H1 (cell line): ENCODE data around the gene SLC15A2. TPM values are rescaled to one million over a fixed set of nuclear protein-coding genes. Genes with fewer than 3 reads are reported as not detected.

ENCODE experiments used
- CTCF ChIA-PET: fragments of 300-600 bp; sonication (Branson Sonifier 250); formaldehyde crosslinking; loops from one replicate; lab custom pipeline; 2021; ENCODE audit not compliant: partially characterized antibody; lab: Charles Lee
- POLR2A ChIA-PET: fragments of 300-600 bp; sonication (Branson Sonifier 250); formaldehyde crosslinking; loops from one replicate; lab custom pipeline; 2021; ENCODE audit warnings: inconsistent platforms; ENCODE audit not compliant: partially characterized antibody; lab: Charles Lee
- DNase-seq, 2 experiments: peaks; one replicate each; pipeline versions ENCODE4 v3.0.0 to v3.0.0-alpha.2; 2010 to 2022; ENCODE audit warnings: low spot score in 2 of 2, low read depth in 1 of 2, mixed read lengths in 1 of 2
- FAIRE-seq: peaks from 2 replicates; lab custom pipeline; 2011; peaks lifted over from hg19 to GRCh38; lab: Jason Lieb, UNC
- H2AFZ ChIP-seq: 2 replicates; pipeline ENCODE4 v1.8.1; 2012; ENCODE audit warnings: low read length, inconsistent platforms
- H2AK5ac ChIP-seq: 2 replicates; pipeline ENCODE4 v1.6.1; 2013; ENCODE audit warnings: low read depth, low read length
- H2BK120ac ChIP-seq: replicated peaks from 2 replicates; pipeline ENCODE3; 2013; ENCODE audit warnings: low read depth, low read length, inconsistent platforms
- H2BK12ac ChIP-seq: 2 replicates; pipeline ENCODE4 v1.6.1; 2013; ENCODE audit warnings: low read depth, low read length
- H2BK15ac ChIP-seq: 2 replicates; pipeline ENCODE4 v1.6.1; 2013; ENCODE audit warnings: low read length
- H2BK20ac ChIP-seq: 2 replicates; pipeline ENCODE4 v1.6.1; 2013; ENCODE audit warnings: low read length
- H2BK5ac ChIP-seq: 2 replicates; pipeline ENCODE4 v1.6.1; 2013; ENCODE audit warnings: low read depth, low read length
- H3K14ac ChIP-seq: 2 replicates; pipeline ENCODE4 v1.6.1; 2013; ENCODE audit warnings: inconsistent platforms; ENCODE audit not compliant: insufficient read length
- H3K18ac ChIP-seq: 2 replicates; pipeline ENCODE4 v1.6.1; 2013; ENCODE audit warnings: low read length; ENCODE audit errors: extremely low read depth
- H3K23ac ChIP-seq: 2 replicates; pipeline ENCODE4 v1.6.1; 2013; ENCODE audit warnings: inconsistent platforms; ENCODE audit not compliant: insufficient read length
- H3K23me2 ChIP-seq: 2 replicates; pipeline ENCODE4 v1.6.1; 2013; ENCODE audit warnings: low read depth, low read length
- H3K27ac ChIP-seq: 2 replicates; pipeline ENCODE4 v1.6.1; 2011; ENCODE audit warnings: low read depth, low read length, inconsistent platforms
- H3K27me3 ChIP-seq, 4 experiments: replicated peaks in 1 of 4; 1 replicate in 1 of 4; 2 replicates in 3 of 4; pipeline versions ENCODE4 v1.6.1 to v1.8.1; 2011 to 2013; ENCODE audit warnings: low read length in 3 of 4, mild to moderate bottlenecking in 3 of 4, inconsistent platforms in 2 of 4, mixed read lengths in 2 of 4, moderate library complexity in 1 of 4; ENCODE audit not compliant: control insufficient read depth in 3 of 4, insufficient read depth in 3 of 4; ENCODE audit errors: extremely low read depth in 1 of 4
- H3K36me3 ChIP-seq, 4 experiments: 2 replicates each; pipeline versions ENCODE4 v1.6.1 to v1.8.1; 2011 to 2013; ENCODE audit warnings: mild to moderate bottlenecking in 4 of 4, low read length in 3 of 4, moderate library complexity in 2 of 4, control low read depth in 1 of 4, inconsistent platforms in 1 of 4; ENCODE audit not compliant: insufficient read depth in 4 of 4, control insufficient read depth in 2 of 4
- H3K4ac ChIP-seq: replicated peaks from 2 replicates; pipeline ENCODE3; 2013; ENCODE audit warnings: low read length, low read depth, mixed read lengths, inconsistent platforms; ENCODE audit not compliant: insufficient read length
- H3K4me1 ChIP-seq, 4 experiments: replicated peaks in 1 of 4; 1 replicate in 1 of 4; 2 replicates in 3 of 4; pipeline versions ENCODE4 v1.6.1 to v1.8.1; 2011 to 2013; ENCODE audit warnings: low read length in 3 of 4, inconsistent platforms in 2 of 4, mixed read lengths in 1 of 4; ENCODE audit not compliant: insufficient read depth in 4 of 4, control insufficient read depth in 3 of 4
- H3K4me2 ChIP-seq, 2 experiments: 2 replicates each; pipeline versions ENCODE4 v1.6.1 to v1.8.1; 2011 to 2013; ENCODE audit warnings: low read depth in 2 of 2, low read length in 2 of 2, control low read depth in 1 of 2, inconsistent platforms in 1 of 2, mild to moderate bottlenecking in 1 of 2; ENCODE audit not compliant: insufficient read depth in 1 of 2
- H3K4me3 ChIP-seq, 4 experiments: fragments of 200-600, 300-600 bp in 1 of 4; sonication (generic), shearing (Covaris generic), sonication (Bioruptor Twin) in 1 of 4; 2 replicates each; pipeline versions ENCODE4 v1.5.1 to v1.8.1; 2011 to 2016; ENCODE audit warnings: low read length in 4 of 4, low read depth in 3 of 4, control low read depth in 2 of 4, inconsistent platforms in 2 of 4, mild to moderate bottlenecking in 2 of 4, mixed read lengths in 1 of 4, moderate library complexity in 1 of 4; ENCODE audit not compliant: insufficient read depth in 2 of 4; ENCODE audit errors: extremely low read depth in 1 of 4
- H3K56ac ChIP-seq: replicated peaks from 2 replicates; pipeline ENCODE3; 2013; ENCODE audit warnings: low read depth, mild to moderate bottlenecking, mixed read lengths, low read length, inconsistent platforms; ENCODE audit not compliant: insufficient read length
- H3K79me1 ChIP-seq: 2 replicates; pipeline ENCODE4 v1.6.1; 2013; ENCODE audit warnings: low read depth, low read length, control low read depth
- H3K79me2 ChIP-seq, 2 experiments: 2 replicates each; pipeline versions ENCODE4 v1.6.1 to v1.8.1; 2012 to 2013; ENCODE audit warnings: low read length in 2 of 2, mild to moderate bottlenecking in 2 of 2, inconsistent platforms in 1 of 2; ENCODE audit not compliant: insufficient read depth in 2 of 2, control insufficient read depth in 1 of 2
- H3K9ac ChIP-seq, 4 experiments: replicated peaks in 1 of 4; 1 replicate in 1 of 4; 2 replicates in 3 of 4; pipeline versions ENCODE4 v1.6.1 to v1.8.1; 2011 to 2013; ENCODE audit warnings: low read depth in 3 of 4, low read length in 3 of 4, control low read depth in 2 of 4, mild to moderate bottlenecking in 2 of 4, moderate library complexity in 2 of 4, inconsistent platforms in 1 of 4; ENCODE audit errors: extremely low read depth in 1 of 4
- H3K9me3 ChIP-seq, 2 experiments: 2 replicates each; pipeline versions ENCODE4 v1.6.1 to v1.8.1; 2012 to 2013; ENCODE audit warnings: mild to moderate bottlenecking in 2 of 2, moderate library complexity in 2 of 2, control low read depth in 1 of 2, inconsistent platforms in 1 of 2, low read depth in 1 of 2, low read length in 1 of 2, mixed read lengths in 1 of 2; ENCODE audit not compliant: insufficient read depth in 2 of 2
- H4K20me1 ChIP-seq, 2 experiments: replicated peaks in 1 of 2; 2 replicates each; pipeline versions ENCODE3 to v1.8.1; 2011 to 2013; ENCODE audit warnings: inconsistent platforms in 2 of 2, low read length in 2 of 2, mild to moderate bottlenecking in 1 of 2; ENCODE audit not compliant: insufficient read depth in 2 of 2, control insufficient read depth in 1 of 2
- H4K5ac ChIP-seq: 2 replicates; pipeline ENCODE4 v1.6.1; 2013; ENCODE audit warnings: low read length, low read depth, mixed read lengths, inconsistent platforms; ENCODE audit not compliant: insufficient read length
- H4K8ac ChIP-seq: 2 replicates; pipeline ENCODE4 v1.8.0; 2013; ENCODE audit warnings: mild to moderate bottlenecking, moderate library complexity, low read length, inconsistent platforms; ENCODE audit not compliant: insufficient read depth; ENCODE audit errors: extremely low read depth
- H4K91ac ChIP-seq: replicated peaks from 2 replicates; pipeline ENCODE3; 2013; ENCODE audit warnings: low read length, mixed read lengths, inconsistent platforms; ENCODE audit not compliant: insufficient read length
- ASH2L ChIP-seq: fragments of 200-600, 300-600 bp; sonication (generic); IDR thresholded peaks from one replicate; pipeline ENCODE4 v1.7.1; 2017; ENCODE audit warnings: low read length
- BCL11A ChIP-seq, 2 experiments: IDR thresholded peaks; one replicate each; pipeline ENCODE4 v1.6.1; 2011; ENCODE audit warnings: low read depth in 2 of 2, low read length in 2 of 2, mild to moderate bottlenecking in 2 of 2
- CTCF ChIP-seq, 3 experiments: IDR thresholded peaks; 1 replicate in 2 of 3; 2 replicates in 1 of 3; pipeline versions ENCODE4 v1.5.1 to v1.6.1; 2011; ENCODE audit warnings: low read length in 3 of 3, mild to moderate bottlenecking in 3 of 3, inconsistent platforms in 2 of 3, low read depth in 1 of 3, moderate library complexity in 1 of 3; ENCODE audit not compliant: insufficient read depth in 1 of 3; ENCODE audit errors: control extremely low read depth in 1 of 3
- EGR1 ChIP-seq: IDR thresholded peaks from 2 replicates; pipeline ENCODE4 v1.6.1; 2011; ENCODE audit warnings: low read depth, low read length, borderline replicate concordance
- GTF2F1 ChIP-seq: IDR thresholded peaks from 2 replicates; pipeline ENCODE4 v1.6.1; 2012; ENCODE audit warnings: low read depth, low read length, improper control_type of control experiment, borderline replicate concordance
- JUND ChIP-seq: IDR thresholded peaks from 2 replicates; pipeline ENCODE4 v1.6.1; 2011; ENCODE audit warnings: mild to moderate bottlenecking, improper control_type of control experiment, low read length
- KDM1A ChIP-seq: fragments of 200-600, 300-600 bp; sonication (generic); IDR thresholded peaks from 2 replicates; pipeline ENCODE4 v1.7.1; 2016; ENCODE audit warnings: mild to moderate bottlenecking, low read length, borderline replicate concordance
- NRF1 ChIP-seq: IDR thresholded peaks from 2 replicates; pipeline ENCODE4 v1.6.1; 2011; ENCODE audit warnings: mild to moderate bottlenecking, low read depth, low read length, improper control_type of control experiment
- SIN3A ChIP-seq, 2 experiments: IDR thresholded peaks in 1 of 2; conservative IDR thresholded peaks in 1 of 2; 2 replicates each; pipeline ENCODE4 v1.6.1; 2011 to 2012; ENCODE audit warnings: low read length in 2 of 2, improper control_type of control experiment in 1 of 2, low read depth in 1 of 2, mild to moderate bottlenecking in 1 of 2
- SIRT6 ChIP-seq: IDR thresholded peaks from one replicate; pipeline ENCODE4 v1.7.1; 2012; ENCODE audit warnings: low read length, inconsistent platforms
- TCF12 ChIP-seq: IDR thresholded peaks from 2 replicates; pipeline ENCODE4 v1.6.1; 2011; ENCODE audit warnings: low read depth, mild to moderate bottlenecking, low read length
- TEAD4 ChIP-seq: IDR thresholded peaks from 2 replicates; pipeline ENCODE4 v1.6.1; 2012; ENCODE audit warnings: low read depth, low read length, inconsistent platforms, mixed read lengths
- ZNF274 ChIP-seq: IDR thresholded peaks from 2 replicates; pipeline ENCODE4 v1.7.0; 2012; ENCODE audit warnings: low read length, borderline replicate concordance; ENCODE audit errors: extremely low read depth
- WGBS, 2 experiments: shearing (Covaris generic) in 1 of 2; methylation state at CpG; one replicate each; pipeline versions ENCODE4 v1.1.6 to v1.1.7; 2013 to 2015; ENCODE audit warnings: low lambda C conversion rate in 2 of 2, mixed read lengths in 2 of 2, inconsistent platforms in 1 of 2, low coverage in 1 of 2, missing lambda C conversion rate in 1 of 2; ENCODE audit not compliant: insufficient replicate concordance in 2 of 2, insufficient coverage in 1 of 2, insufficient read length in 1 of 2; ENCODE audit errors: extremely low coverage in 1 of 2, missing lambda C conversion rate in 1 of 2; 5-methylcytosine and 5-hydroxymethylcytosine counted together
- polyA plus RNA-seq, 7 experiments: library from polyadenylated mRNA; depleted of rRNA in 3 of 7; stranded (reverse) in 5 of 7; unstranded in 2 of 7; fragments of >200 nt in 5 of 7; fragments of 200-250 nt in 2 of 7; gene quantifications; 1 replicate in 5 of 7; 2 replicates in 1 of 7; 4 replicates in 1 of 7; pipeline versions ENCODE4 v1.2.1 to v1.2.3, GENCODE V29; 2011 to 2013; ENCODE audit warnings: missing spikeins in 2 of 7, mixed read lengths in 2 of 7
- total RNA-seq: library from RNA; stranded (reverse); fragmentation: NEBNext Ultra II Directional; extraction: Animal tissue kit (Norgen Biotek cat#: 25700); gene quantifications from 2 replicates; pipeline ENCODE4 v1.2.1, GENCODE V29; 2021

The SLC15A2 gene
- total and polyA plus RNA-seq, 2 of the 8 experiments (the other 6 are each of a cell fraction or from before 2014, with no cell fraction given) = 2.0 to 3.6 TPM

GRCh38 chr3:121988146-121988545, 93.9 kb downstream of the SLC15A2 start:
- Histone ChIP-seq H4K20me1 (no peaks in the 10 kb centered on the region), H4K91ac (no peak overlapping the region), H3K14ac (no peak overlapping the region), H3K23me2 (no peaks in the 10 kb centered on the region), H3K4me1 (no peaks in the 10 kb centered on the region), H4K8ac (no peak overlapping the region), H3K23ac (no peak overlapping the region), H3K18ac (no peak overlapping the region), H2BK15ac (no peak overlapping the region), H3K9ac (no peak overlapping the region), H3K79me1 (no peaks in the 10 kb centered on the region), H4K5ac (no peak overlapping the region), H2BK120ac (no peak overlapping the region), H3K36me3 (no peaks in the 10 kb centered on the region), H3K56ac (no peak overlapping the region), H2BK12ac (no peak overlapping the region), H3K79me2 (no peaks in the 10 kb centered on the region), H2AK5ac (no peak overlapping the region), H3K4ac (no peak overlapping the region), H2BK20ac (no peak overlapping the region), H3K4me3 (no peak overlapping the region), H3K4me2 (no peak overlapping the region), H3K27ac (no peak overlapping the region), H2AFZ (no peak overlapping the region), H3K9me3 (peaks cover 0 to 6% of the 10 kb centered on the region in 2 experiments; a peak in 1 of 4 replicates), H2BK5ac (no peak overlapping the region), H3K27me3 (no peaks in the 10 kb centered on the region)
- CTCF ChIA-PET = interaction anchor here (2.0 kb wide), 1 partner anchor 8 kb away, joined by 11 read pairs; no protein-coding TSS in a partner anchor
- 77% methylated on average over 2 of the region's 2 CpGs; no CpG with 5 or more reads in 1 of the 2 experiments for WGBS, 2 experiments
- FAIRE-seq = no peak
- POLR2A ChIA-PET = no interaction called here
- DNase-seq = no peak
- TF ChIP-seq BCL11A (IDR thresholded peaks at IDR 0.05; ENCODE audit: low read depth in 2 of 2, low read length in 2 of 2) (no peak), ZNF274 (no peak), CTCF (IDR thresholded peaks at IDR 0.05; ENCODE audit: control extremely low read depth in 1 of 3, insufficient read depth in 1 of 3, low read depth in 1 of 3, low read length in 3 of 3) (no peak), JUND (no peak), KDM1A (no peak), NRF1 (no peak), SIN3A (conservative IDR thresholded peaks at IDR 0.05 in 1 of 2, IDR thresholded peaks at IDR 0.05 in 1 of 2; ENCODE audit: low read depth in 1 of 2, low read length in 2 of 2) (no peak), TEAD4 (no peak), ASH2L (no peak), EGR1 (no peak), TCF12 (no peak), GTF2F1 (no peak), SIRT6 (no peak)
